Activated CD8-positive, alpha-beta memory T cell treated with anti-CD3 and anti-CD28 coated beads, Interleukin-2, amount 50 U/mL, for 4 hours (primary cell): ENCODE data around the gene TMEM95.

Experiments used
- DNase-seq: peaks from one replicate; pipeline ENCODE4 v3.0.0-alpha.2; 2020

TMEM95 gene, protein sequence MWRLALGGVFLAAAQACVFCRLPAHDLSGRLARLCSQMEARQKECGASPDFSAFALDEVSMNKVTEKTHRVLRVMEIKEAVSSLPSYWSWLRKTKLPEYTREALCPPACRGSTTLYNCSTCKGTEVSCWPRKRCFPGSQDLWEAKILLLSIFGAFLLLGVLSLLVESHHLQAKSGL

DNA sequence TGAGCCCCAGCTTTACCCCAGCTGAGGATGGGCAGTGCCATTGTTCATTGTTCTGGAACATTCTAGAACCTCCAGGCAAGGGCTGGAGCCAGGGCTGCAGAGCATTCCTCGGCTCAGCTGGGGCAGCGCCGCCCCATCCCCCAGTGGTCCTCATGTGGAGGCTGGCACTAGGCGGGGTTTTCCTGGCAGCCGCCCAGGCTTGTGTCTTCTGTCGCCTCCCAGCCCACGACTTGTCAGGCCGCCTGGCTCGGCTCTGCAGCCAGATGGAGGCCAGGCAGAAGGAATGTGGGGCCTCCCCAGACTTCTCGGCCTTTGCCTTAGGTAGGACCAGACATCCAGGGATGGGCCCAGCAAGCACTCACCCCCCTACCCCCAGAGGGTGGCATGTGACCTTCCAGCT is at the start of gene TMEM95:
Gene TMEM95, plus strand, starts transcription at position 104 of the 400 bp plus-strand sequence. Its CDS starts 49 bp downstream, at position 153.
- no peak for DNase-seq

DNA sequence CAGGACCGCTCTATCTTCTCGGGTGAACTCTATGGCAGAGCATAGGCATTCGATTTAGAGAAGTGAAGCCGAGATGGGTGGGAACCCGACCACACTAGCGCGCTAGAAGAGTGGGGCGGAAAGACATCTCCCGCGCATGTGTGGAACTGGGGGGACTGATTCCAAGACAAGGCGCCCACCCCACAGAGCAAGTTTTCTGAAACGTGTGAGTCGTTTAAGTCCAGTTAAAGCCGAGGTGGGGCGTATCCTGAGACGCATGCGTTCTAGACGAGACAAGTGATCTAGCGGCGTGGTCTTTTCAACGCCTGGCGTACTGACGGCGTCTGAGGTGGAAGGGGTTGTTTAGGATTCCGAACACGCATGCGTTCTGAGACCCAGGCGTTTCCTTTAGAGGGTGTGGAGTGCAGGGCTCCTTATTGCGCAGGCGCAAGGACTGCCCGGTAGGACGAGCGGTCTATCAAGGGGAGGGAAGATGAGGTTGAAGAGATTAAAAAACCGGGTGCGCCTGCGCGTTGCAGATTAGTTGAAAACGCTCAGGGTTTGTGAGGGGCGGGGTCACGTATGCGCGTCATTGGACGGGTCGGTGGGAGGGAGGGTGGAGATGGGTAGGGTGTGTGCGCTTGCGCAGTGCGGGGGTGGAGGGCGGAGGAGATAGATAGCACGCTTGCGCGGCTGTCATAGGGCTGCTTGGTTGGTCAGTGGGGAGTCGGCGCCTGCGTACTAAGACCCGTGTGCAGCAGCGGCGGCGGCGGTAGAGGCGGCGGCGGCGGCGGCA is 47.9 kb upstream of the TMEM95 start, which contains the start of gene EIF5A:
Gene EIF5A, plus strand, starts transcription at position 718 of the 775 bp plus-strand sequence. CDS start 2,008 bp downstream, outside the sequence.
- DNase-seq: peak; percentile 100

DNA sequence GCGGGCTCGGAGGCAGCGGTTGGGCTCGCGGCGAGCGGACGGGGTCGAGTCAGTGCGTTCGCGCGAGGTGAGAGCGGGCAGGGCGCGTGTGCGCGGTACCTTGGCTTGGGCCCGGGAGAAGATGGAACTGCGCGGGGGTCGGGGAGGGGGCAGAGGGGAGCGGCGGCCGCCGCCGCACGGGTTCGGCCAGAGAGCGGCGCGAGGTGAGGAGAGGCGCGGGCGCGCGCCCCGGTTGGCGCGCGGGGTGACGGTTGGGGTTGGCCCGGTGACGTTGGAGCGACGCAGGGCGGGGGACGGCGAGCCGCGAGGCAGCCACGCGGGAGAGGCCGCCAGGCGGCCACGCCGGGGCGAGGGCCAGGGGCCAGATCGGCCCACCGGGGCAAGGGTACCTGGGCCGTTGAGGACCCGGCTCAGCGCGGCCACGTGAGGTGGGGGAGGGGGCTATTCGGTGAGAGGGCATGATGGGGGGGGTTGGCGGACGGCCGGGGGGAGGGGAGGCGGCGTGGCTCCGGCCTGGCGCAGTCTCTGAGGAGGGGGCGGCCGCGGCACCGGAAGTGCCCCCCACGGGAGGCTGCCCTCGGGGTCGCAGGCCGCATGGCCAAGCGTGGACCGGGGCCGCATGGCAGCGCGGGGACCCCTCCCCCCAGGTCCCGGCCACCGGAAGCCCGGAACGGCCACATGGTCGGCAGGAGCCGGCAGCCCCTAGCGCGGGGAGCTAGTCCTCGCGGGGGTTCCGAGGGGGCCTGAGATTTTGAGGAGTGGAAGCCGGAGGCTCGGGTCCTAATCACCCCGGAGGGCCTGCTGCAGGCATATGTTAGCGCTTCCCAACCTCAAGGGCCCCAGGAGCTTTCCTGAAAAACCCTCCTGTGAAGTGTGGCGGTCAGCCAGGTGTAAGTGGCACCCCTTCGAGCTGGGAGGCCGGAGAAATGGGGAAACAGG is 47.0 kb upstream of the TMEM95 start:
- peak; percentile 57 for DNase-seq

DNA sequence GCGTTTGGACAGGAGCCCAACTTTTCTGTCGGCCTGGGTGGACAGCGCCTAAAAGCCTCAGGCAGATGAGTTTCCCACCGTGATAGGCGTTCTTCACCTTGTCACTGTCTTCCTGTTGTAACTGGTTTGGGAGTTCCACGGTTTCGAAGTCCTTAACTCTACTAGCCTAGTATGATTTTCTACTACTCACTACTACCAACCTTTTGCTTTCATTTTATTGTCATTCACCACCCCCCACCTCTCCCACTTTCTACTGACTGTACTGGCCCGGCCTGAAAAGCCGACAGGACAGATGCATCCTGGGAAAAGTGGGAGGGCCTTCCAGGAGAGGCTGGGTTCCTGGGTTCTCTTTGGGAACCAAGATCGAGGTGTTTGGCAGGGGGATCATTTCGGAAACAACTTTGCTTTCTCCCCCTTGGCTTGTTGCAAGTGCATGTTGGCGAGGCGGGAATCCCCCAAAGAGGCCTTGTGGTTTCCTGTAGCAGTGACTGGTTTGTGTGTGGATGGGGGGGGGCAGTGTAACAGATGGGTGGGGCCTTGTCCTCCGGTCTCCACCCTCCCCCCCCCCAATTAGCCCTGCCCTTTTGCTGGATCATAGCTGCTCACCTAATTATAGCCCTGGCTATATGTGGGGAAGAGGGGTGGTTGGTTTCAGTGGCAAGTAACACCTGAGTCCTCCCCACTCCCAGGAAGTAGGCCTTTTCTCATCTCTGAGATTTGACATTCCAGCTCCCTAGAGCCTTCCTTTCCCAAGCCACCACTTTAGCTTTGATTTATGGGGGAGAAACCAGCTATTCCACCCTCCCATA is 46.1 kb upstream of the TMEM95 start:
- peak; percentile 82 for DNase-seq

DNA sequence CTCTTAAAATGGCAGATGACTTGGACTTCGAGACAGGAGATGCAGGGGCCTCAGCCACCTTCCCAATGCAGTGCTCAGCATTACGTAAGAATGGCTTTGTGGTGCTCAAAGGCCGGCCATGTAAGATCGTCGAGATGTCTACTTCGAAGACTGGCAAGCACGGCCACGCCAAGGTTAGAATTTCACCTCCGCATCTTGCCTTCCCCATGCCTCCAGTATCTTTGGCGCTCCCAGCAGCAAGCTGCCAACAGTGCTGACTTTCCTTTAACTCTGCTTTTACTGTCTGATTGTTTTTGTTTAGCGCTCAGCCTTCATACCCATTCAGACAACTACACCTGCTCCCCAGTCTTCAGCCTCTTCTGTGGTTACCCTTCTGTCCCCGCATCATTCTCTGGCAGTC is 45.3 kb upstream of the TMEM95 start:
- DNase-seq: no peak

DNA sequence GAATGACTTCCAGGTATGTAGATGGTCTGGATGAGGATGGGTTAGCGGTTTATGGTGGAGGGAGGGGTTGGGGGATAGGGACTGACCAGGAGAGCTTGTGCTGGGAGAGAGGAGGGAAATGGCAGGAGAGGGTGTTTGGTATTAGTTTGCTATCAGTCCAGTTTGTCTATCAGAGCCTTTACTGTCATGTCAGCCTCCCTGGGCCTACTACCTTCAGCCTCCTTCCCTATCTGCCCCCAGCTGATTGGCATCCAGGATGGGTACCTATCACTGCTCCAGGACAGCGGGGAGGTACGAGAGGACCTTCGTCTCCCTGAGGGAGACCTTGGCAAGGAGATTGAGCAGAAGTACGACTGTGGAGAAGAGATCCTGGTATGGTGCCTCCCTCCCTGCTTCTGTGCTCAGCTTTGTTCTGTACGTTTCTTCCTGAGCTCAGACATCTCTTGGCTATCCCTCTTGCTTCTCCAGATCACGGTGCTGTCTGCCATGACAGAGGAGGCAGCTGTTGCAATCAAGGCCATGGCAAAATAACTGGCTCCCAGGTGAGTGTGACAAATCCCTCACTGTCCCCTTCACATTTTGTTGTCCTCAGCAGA is 43.7 kb upstream of the TMEM95 start:
- DNase-seq: no peak

DNA sequence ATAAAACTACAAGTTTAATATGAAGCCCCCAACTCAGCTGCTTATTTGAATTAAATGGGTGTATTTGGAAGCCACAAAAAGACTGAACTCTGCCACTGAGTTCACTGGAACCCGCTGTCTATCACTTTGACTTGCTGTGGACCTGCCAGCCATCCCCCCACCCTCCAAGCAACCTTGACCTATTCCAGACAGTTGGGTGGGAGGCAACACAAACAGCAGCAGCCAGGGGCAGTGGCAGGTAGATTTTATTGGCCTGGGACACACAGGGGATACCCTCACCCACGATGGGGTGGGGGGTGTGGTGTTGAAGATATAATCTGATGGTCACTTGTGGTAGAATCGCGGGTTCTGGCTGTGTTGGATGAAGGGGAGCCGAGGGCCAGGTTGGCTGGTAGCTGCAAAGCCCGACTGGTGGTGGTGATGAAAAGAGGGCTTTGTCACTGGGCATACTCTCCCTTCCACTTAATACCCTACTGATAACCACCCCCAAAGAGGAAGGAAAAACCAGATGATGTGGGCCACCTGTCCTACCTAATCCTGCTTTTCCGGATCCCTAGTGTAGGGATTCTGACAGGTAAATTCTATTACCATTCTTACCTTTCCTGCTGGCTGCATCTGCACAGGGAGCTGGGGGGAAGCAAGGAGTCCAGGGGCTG is 42.4 kb upstream of the TMEM95 start:
- DNase-seq: no peak

DNA sequence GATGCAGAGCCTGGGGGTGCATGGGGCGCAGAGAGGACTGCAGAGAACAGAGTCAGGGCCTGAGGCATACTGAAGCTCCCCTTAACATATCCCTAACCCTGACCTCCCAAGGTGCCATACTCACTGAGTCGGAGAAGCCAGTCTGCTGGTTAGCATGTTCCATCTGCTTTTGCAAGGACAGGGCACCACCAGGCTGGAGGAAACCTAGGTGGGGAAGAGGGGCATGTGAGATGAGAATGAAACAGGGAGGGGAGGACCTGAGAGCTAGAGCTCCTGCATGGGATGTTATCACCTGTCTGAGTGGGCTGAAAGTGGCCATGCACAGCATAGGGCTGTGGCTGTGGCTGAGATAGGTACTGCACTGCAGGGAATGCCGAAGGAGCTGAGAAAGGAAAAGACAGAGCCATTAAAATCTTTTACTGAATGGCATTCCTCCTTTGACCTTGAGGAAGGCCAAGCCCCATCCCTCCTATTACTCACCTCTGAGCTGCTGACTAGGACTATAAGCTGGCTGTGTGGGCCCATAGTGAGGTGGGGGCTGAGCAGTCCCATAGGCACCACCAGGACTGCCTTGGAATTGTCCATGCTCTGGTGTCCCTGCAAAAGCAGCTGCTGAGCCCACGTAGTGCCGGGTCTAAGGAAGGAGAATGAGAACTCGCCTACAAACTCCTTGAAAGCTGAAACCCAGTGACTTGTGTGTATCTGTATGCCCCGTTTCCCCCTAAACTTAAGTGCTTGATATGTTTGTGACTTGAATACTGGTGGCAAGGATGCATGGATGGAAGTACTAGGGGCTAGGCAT is 41.7 kb upstream of the TMEM95 start:
- no peak for DNase-seq

DNA sequence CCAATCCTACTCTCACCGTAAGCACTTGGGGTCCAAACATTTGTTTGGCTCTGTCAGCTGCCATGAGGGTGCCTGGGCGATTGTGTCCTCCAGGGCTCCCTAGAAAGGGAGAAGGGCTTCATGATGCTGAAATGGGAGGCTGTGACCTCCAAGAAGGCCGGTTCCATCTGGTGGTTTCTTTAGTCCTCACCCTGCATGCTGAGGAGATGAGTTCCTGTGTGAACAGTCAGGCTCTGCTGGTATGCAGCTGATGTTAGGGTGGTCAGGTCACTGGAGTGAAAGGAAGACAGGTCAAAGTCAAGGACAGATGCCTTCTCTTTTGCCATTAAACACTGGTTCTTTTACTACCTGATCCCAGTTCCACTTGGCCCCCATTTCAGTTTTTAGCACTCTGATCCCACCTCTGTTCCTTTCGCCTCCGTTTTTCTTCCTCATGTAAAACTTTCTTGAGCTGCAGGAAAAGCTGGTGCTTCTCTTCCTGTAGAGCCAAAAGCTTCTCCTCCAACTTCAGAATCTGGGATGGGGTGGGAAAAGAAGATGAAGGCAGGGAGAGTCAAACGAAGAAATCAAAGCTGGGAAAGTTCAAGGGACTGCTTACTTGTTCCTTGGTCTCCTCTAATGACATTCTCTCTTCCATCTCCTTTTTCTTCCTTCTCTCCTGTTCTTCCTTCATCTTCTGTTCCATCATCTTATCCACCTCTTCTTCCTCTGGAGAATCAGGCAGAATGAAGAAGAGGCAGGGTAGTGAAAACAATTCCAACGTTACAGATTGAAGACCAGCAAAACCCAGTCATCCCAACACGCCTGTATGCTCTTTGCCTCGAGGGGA is 40.9 kb upstream of the TMEM95 start:
- DNase-seq: no peak

DNA sequence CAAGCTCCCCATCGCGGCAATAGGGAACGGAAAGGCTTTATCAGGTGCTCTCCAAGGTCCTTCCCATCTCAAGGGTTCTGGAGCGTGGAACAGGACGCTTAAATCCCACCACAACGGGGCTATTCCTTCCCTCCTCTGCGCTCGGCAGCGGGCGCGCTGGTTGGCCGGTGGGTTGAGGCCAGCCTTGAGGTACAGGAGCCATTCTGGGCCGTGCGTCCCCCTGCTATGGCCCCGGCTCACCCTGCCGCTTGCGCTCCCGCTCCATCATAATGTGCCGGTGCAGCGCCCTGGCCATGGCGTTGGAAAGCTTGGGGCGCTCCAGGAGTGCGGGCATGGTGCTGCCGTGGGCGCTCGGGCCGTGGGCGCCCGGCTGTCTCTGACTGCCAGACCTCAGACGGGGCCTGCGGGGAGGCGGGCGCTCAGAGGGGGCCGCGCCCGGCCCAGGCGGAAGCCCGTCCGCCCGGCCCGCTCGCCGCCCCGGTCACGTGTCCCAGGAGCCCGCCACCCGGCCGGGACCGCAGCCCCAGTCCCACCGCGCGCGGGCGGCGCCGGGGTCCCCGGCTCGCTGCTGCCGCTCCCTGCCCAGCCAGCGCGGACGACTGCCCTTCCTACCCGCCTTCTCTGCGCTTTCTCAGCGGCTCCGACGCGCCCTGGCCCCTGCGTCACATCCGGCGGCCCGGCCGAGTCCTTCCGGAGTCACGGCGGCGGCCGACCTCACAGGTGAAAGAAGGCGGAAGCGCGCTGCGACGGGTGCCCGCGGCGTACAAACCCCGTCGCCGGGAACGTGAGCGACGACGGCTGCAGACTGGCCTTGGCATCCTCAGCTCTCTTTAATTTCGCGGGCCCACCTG is 40.0 kb upstream of the TMEM95 start, which contains the start of gene GPS2:
Gene GPS2, minus strand, starts transcription at position 642 of the 851 bp plus-strand sequence. Its CDS starts 308 bp downstream, at position 334.
- peak; percentile 96 for DNase-seq

DNA sequence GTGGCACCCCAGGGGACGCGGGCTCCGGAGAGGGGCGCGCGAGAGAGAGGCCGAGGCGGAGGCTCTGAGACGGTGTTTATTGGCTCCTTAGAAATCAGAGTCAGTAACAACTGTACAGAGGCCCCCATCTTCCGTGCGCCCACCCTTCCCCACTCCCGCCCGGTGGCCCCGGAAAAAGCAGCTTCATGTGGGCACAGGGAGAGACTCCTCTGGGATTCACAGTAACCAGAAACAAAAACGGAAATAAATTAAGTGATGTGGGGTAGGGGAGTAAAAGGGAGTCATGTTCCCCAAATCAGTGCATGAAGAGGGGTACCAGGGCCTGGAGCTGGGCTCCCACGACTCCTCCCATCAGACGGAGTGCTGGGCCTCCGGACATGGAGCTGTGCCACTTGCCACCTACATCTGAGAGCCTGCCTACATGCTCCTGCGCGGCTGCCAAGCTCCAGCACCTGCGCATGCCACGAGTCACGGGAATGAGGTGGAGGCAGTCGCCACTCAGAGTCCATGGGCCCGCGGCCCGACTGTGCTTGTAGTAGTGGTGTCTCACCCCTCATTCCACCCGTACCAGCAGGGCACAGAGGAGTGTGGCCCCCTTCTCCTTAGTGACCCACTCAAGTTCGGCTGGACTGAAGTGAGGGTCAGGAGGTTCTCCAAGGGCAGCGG is 39.3 kb upstream of the TMEM95 start:
- DNase-seq: no peak

DNA sequence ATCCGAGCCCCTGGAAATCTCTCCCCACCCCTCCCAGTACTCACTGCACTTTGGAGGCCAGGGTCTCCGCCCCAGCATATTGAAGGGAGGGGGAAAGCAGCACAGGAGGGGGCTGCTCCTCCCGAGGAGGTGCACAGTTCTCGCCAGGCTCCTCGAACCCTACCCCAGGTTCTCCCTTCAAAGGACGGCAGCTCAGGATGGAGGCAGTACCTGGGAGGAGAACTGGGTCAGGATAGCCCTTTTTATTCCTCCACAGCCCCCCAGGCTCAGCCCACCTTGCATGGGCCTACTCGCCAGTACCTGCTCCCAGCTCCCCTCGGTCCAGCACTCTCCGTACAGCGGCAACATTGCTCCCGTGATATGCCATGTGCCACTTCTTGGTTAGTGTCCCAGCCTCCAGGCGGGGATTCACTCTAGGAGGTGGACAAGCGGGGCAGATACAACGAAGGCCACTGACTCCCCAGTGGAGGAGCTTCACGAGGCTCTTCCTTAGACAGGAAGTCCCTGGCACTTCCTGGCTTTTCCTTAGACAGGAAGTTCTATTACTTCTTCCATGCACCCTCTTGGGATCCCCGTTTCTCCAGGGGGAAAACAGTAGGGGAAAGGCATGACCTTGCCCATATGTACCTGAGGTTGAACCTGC is 37.7 kb upstream of the TMEM95 start:
- DNase-seq: no peak

DNA sequence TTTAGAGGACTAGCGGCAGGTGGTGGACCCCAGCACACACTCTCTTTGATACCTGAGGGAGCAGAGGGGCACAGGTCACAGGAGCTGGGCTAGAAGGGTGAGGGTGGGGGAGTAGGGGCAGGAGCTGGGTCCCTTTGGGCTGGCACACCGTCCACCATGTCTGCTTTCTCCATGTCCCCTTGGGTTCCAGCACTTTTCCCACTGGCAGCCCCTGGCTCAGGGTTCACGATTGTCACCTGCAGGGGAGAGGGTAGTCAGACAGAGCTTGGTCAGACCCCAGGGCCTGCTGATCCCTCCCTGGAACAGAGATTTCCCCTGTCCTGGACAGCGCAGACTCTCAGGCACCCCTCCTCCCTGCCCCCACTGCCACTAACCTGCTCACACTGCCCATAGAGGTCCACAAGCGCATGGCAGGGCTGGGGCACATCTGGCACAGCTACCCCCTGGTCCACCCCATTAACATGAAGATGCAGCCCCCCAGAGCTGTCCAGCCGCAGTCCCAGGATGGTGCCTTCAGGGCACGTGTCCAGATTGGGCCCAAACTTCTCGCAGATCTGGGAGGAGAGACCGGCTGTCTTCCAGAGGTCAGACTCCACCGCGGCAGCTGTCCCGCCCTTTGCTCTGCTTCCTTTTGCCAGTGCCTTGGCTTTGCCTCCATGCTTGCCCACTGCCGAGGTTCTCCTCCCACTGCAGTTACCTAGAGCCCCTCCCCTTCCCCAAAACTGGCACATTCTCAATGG is 36.7 kb upstream of the TMEM95 start:
- no peak for DNase-seq

DNA sequence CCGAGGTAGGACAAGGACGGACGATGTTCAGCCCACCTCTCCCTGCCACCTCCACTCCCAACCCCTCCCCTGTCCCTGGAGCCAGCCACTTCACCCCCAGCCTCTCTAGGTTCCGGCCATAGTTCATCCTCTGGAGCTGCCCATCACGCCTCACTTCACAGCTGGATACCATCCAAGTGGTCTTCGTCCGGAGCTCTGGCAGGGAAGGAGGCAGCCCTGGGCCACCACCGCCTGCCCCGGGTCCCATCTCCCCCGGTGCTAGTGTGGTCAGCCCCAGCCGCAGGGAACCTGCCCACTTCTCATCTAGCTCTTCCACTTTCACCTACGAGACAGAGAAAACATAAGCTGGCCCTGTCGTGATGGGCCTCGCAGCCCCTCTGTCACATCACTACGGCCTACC is 33.5 kb upstream of the TMEM95 start:
- no peak for DNase-seq

DNA sequence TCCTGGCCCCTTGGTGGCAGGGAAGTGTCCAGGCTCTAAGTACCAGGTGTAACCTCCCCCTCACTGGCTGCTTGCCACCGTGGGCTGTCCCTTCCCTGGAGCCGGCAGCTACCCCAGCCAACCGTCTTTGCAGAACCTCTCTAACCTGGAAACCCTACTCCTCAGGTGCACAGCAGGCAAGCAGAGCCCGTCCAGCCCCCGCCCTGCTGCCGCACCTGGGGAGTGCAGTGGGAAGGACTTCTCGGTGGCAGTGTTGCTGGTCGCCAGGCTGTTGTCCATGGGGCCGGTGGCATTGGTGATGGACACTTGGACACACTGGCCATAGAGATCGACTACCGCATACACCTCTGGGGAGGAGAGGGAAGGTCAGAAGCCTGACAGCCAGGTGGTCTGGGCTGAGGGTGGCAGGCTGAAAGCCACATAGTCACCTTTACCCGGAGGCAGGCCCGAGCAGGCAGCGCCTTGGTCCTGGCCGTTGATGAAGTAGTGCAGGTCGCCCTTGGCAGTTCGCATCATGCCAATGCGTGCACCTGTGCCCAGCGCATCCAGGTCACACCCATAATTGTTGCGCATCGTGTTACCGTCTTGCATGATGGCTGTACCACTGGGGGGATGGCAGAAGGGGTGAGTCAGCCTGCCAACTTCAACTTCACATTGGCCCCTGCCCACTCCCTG is 32.3 kb upstream of the TMEM95 start:
- no peak for DNase-seq
